Measurements from ENCODE around the gene LIME1. TPM values are rescaled to one million over a fixed set of nuclear protein-coding genes. Genes with fewer than 3 reads are reported as not detected.
A peak's percentile ranks its signal among the peaks of the same experiment; 100 is the strongest.

Gene LIME1
- total and polyA plus RNA-seq, 9 of the 15 experiments (the other 6 are each of a cell fraction or from before 2014, with no cell fraction given): 0.11 to 17.1 (median 2.8) TPM; not detected in 2

DNA sequence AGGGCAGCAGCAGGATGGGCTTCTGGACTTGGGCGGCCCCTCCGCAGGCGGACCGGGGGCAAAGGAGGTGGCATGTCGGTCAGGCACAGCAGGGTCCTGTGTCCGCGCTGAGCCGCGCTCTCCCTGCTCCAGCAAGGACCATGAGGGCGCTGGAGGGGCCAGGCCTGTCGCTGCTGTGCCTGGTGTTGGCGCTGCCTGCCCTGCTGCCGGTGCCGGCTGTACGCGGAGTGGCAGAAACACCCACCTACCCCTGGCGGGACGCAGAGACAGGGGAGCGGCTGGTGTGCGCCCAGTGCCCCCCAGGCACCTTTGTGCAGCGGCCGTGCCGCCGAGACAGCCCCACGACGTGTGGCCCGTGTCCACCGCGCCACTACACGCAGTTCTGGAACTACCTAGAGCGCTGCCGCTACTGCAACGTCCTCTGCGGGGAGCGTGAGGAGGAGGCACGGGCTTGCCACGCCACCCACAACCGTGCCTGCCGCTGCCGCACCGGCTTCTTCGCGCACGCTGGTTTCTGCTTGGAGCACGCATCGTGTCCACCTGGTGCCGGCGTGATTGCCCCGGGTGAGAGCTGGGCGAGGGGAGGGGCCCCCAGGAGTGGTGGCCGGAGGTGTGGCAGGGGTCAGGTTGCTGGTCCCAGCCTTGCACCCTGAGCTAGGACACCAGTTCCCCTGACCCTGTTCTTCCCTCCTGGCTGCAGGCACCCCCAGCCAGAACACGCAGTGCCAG lies 39.7 kb upstream of the LIME1 start, which contains the start of gene TNFRSF6B (continued):
- TF ChIP-seq SNRNP70 (optimal IDR thresholded peaks at IDR 0.05; ENCODE audit: low read depth, low read length) (peak; percentile 25), NFE2L1 (tag; IDR thresholded peaks at IDR 0.05; ENCODE audit: borderline replicate concordance, low read depth) (no peak), SUPT5H (IDR thresholded peaks at IDR 0.05) (0 out of 2 replicates have a peak, but pooled peaks have one; percentile 47), KLF6 (CRISPR knock-in tag; IDR thresholded peaks at IDR 0.05; ENCODE audit: borderline replicate concordance) (no peak), GABPB1 (CRISPR knock-in tag; IDR thresholded peaks at IDR 0.05) (no peak), BCL6 (CRISPR knock-in tag; IDR thresholded peaks at IDR 0.05) (no peak), HNRNPUL1 (IDR thresholded peaks at IDR 0.05; ENCODE audit: low read length) (no peak; the same call in 1 of the 2 replicates), TEAD2 (tag; IDR thresholded peaks at IDR 0.05) (no peak), ZBTB40 (IDR thresholded peaks at IDR 0.05) (no peak), ZBTB40 (CRISPR knock-in tag; IDR thresholded peaks at IDR 0.05) (no peak), ZNF146 (CRISPR knock-in tag; IDR thresholded peaks at IDR 0.05; ENCODE audit: unreplicated experiment) (no peak), EGR1 (conservative IDR thresholded peaks at IDR 0.05) (no peak), BRD4 (IDR thresholded peaks at IDR 0.05) (no peak), POLR2A (conservative IDR thresholded peaks at IDR 0.05) (peak; percentile 49), GATAD2B (IDR thresholded peaks at IDR 0.05; ENCODE audit: borderline replicate concordance) (no peak), MEIS2 (IDR thresholded peaks at IDR 0.05; ENCODE audit: partially characterized antibody) (no peak), SP2 (IDR thresholded peaks at IDR 0.05; ENCODE audit: extremely low read depth, low read depth, low read length, poor library complexity, severe bottlenecking) (no peak), EP400 (IDR thresholded peaks at IDR 0.05) (no peak)
- TF ChIP-seq, protein P1, sequence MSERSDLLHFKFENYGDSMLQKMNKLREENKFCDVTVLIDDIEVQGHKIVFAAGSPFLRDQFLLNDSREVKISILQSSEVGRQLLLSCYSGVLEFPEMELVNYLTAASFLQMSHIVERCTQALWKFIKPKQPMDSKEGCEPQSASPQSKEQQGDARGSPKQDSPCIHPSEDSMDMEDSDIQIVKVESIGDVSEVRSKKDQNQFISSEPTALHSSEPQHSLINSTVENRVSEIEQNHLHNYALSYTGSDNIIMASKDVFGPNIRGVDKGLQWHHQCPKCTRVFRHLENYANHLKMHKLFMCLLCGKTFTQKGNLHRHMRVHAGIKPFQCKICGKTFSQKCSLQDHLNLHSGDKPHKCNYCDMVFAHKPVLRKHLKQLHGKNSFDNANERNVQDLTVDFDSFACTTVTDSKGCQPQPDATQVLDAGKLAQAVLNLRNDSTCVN (CRISPR knock-in tag; IDR thresholded peaks at IDR 0.05): no peak
